ENCODE measurements around the gene CROCC2.
A peak's percentile ranks its signal among the peaks of the same experiment; 100 is the strongest.

Gene CROCC2

DNA sequence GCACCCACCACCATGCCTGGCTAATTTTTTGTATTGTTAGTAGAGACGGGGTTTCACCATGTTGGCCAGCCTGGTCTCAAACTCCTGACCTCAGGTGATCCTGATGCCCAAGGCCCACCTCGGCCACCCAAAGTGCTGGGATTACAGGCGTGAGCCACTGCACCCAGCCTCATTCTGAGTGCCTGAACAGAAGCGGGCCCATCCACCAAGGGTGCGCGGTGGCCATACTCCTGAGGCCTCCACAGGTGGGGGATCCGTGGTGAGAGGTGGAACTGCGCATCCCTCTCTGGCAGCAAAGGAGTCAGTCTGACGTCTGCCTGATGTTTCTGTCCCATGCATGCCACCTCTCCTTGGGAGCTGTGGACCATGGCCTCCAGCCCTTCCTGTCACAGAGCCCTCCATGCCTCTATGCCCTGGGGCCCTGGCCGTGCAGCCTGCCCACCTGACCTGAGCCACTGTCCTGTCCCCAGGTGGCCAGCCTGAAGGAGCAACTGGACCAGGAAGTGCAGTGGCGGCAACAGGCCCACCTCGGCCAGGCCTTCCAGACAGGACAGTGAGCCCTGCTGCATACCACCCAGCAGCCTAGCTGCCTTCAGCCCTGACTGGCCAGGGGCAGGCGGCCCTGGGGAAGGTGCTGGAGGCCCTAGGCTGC is 84.7 kb downstream of the CROCC2 start:
- Histone ChIP-seq H3K27ac (ENCODE audit: low read depth, low read length, severe bottlenecking) (no peak overlapping the region), H3K4me3 (ENCODE audit: extremely low read depth, insufficient read depth, low read length, poor library complexity, severe bottlenecking) (no peak overlapping the region), H3K36me3 (ENCODE audit: control insufficient read depth, insufficient read depth, low read length) (no peaks in the 10 kb centered on the region), H3K9me3 (ENCODE audit: control insufficient read depth, low read length) (no peaks in the 10 kb centered on the region), H3K4me1 (ENCODE audit: control insufficient read depth, insufficient read depth, low read length, poor library complexity, severe bottlenecking) (peaks cover 7% of the 10 kb centered on the region)
- 86 to 96% methylated on average over 13 of the region's 13 CpGs for WGBS, 2 experiments (ENCODE audit: insufficient coverage in 2 of 2)

DNA sequence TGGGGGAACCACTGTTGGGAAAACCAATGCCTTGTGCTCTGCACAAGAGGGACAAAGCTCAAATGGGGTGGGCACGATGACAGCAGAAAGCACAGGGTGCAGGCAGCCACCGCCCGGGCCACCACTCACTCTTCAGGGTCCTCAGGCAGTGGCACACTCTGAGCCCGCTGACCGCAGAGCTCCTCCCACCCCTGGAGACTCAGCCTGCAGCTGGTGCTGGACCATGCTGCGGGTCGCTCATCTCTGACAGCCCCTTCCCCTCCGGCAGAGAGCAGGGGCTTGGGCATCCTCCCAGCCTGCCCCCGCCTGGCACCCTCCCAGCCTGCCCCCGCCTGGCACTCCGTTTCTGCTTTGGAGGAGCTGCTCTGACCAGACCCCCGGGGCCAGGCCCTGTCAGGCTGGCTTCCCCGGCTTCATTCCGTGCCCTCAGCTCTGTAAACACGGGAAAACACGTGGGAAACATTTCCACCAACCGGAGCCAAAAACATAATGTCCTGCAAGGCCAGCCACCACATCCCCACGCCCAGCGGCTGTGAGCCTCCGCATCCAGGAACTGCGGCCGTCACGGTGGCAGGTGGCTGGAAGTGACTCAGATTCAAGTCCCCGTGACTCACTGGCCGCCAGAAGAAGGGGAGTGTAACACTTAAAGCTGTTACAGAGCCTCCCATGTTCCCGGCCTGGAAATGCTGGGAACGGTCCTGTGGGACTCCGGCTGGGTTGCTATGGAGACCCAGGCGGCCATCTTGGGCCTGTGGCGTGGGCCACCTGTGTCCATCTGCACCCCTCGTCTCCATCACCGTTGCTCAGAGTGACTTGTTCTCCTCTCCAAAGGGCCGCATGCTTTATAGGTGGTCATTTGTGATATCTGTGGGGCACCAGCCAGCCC is 85.5 kb downstream of the CROCC2 start:
- Histone ChIP-seq H3K4me1 (ENCODE audit: control insufficient read depth, insufficient read depth, low read length, poor library complexity, severe bottlenecking) (peaks cover 7% of the 10 kb centered on the region), H3K4me3 (ENCODE audit: extremely low read depth, insufficient read depth, low read length, poor library complexity, severe bottlenecking) (no peak overlapping the region), H3K36me3 (ENCODE audit: control insufficient read depth, insufficient read depth, low read length) (no peaks in the 10 kb centered on the region), H3K27ac (ENCODE audit: low read depth, low read length, severe bottlenecking) (peak overlapping the region; percentile 23), H3K9me3 (ENCODE audit: control insufficient read depth, low read length) (no peaks in the 10 kb centered on the region)
- 83% methylated on average over 26 to 28 of the region's 33 CpGs for WGBS, 2 experiments (ENCODE audit: insufficient coverage in 2 of 2)

DNA sequence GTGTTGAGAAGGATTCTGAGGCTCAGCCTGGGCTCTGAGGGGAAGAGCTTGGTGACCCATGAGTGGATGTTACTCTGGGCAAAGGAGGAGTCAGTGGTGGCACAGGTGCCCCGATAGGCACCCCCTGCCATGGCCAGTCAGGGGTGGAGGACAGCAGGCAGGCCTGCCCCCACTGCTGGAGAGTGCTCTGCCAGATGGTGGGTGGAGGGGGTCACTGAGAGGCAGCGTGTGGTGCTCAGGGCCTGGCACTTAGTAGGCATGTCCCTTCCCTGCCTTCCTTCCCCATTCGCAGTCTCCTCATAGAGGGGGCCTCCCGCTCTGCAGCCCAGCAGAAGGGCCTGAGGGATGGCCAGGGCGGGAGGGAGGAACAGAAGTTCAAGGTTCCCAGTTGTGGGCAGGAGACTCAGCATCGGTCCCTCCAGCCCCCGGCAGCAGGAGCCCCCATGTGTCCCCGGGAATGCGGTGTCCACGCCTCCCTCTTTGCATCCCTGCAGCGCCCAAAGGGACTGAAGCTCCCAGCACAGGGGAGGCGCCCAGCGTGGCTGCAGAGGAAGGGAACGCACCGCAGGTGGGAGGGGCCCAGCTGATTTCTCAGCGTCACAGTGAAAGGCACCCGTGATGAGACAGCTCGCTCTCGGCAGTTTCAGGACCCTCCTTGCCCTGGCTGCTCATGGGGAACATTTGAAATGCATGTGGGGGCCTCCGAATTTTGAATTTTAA is 86.6 kb downstream of the CROCC2 start:
- Histone ChIP-seq H3K27ac (ENCODE audit: low read depth, low read length, severe bottlenecking) (no peak overlapping the region), H3K9me3 (ENCODE audit: control insufficient read depth, low read length) (no peaks in the 10 kb centered on the region), H3K4me1 (ENCODE audit: control insufficient read depth, insufficient read depth, low read length, poor library complexity, severe bottlenecking) (peaks cover 7% of the 10 kb centered on the region), H3K36me3 (ENCODE audit: control insufficient read depth, insufficient read depth, low read length) (no peaks in the 10 kb centered on the region), H3K4me3 (ENCODE audit: extremely low read depth, insufficient read depth, low read length, poor library complexity, severe bottlenecking) (no peak overlapping the region)
- WGBS, 2 experiments (ENCODE audit: insufficient coverage in 2 of 2), result 83 to 94% methylated on average over 14 to 17 of the region's 20 CpGs

- Histone ChIP-seq H3K4me1 (ENCODE audit: control insufficient read depth, insufficient read depth, low read length, poor library complexity, severe bottlenecking) (peaks cover 7% of the 10 kb centered on the region), H3K9me3 (ENCODE audit: control insufficient read depth, low read length) (no peaks in the 10 kb centered on the region), H3K27ac (ENCODE audit: low read depth, low read length, severe bottlenecking) (no peak overlapping the region), H3K36me3 (ENCODE audit: control insufficient read depth, insufficient read depth, low read length) (no peaks in the 10 kb centered on the region), H3K4me3 (ENCODE audit: extremely low read depth, insufficient read depth, low read length, poor library complexity, severe bottlenecking) (no peak overlapping the region)
- WGBS, 2 experiments (ENCODE audit: insufficient coverage in 2 of 2), result 84 to 97% methylated on average over 17 of the region's 19 CpGs
These were observed 87.5 kb downstream of the CROCC2 start for GRCh38 chr2:240993446-240994170.

DNA sequence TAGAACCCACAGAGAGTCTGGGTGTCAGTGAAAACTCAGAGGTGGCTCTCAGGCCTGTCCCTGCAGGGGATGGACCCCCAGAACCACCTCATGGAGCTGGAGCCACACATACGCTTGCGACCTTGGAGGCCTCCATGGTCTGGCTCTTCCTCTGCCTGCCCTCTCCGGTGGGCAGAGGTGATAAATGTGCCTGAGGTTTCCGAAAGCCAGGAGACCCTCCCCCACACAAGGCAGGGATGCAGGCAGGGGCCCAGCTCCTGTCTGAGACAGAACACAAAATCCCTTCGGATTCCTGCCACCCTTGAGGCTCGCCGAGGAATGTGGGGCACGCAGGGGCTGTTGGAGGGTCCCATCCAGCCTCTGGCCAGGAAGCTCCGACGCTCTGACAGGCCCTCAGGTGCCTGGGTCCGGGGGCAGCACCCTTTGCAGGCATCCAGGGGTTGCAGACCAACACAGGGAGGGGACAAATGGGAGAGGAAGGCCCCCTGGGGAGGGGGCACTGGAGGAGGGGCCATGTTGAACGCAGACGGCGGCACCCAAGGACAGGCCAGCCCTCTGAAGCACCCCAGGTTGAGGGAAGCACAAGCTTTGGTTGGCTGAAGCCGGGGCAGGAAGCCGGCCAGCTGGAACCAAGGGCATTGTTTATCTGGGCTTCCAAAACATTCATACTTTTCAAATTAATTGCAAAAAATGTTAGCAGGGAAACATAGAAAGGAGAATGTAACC is 88.2 kb downstream of the CROCC2 start:
- 72 to 74% methylated on average over 6 to 14 of the region's 16 CpGs for WGBS, 2 experiments (ENCODE audit: insufficient coverage in 2 of 2)
- H3K4me3 ChIP-seq (ENCODE audit: extremely low read depth, insufficient read depth, low read length, poor library complexity, severe bottlenecking), result no peak overlapping the region
- no peaks in the 10 kb centered on the region for H3K36me3 ChIP-seq (ENCODE audit: control insufficient read depth, insufficient read depth, low read length)
- H3K9me3 ChIP-seq (ENCODE audit: control insufficient read depth, low read length), result no peaks in the 10 kb centered on the region
- no peak overlapping the region for H3K27ac ChIP-seq (ENCODE audit: low read depth, low read length, severe bottlenecking)
- H3K4me1 ChIP-seq (ENCODE audit: control insufficient read depth, insufficient read depth, low read length, poor library complexity, severe bottlenecking), result peaks cover 7% of the 10 kb centered on the region

GRCh38 chr2:240995041-240996021 is 89.2 kb downstream of the CROCC2 start:
- no peak overlapping the region for H3K4me3 ChIP-seq (ENCODE audit: extremely low read depth, insufficient read depth, low read length, poor library complexity, severe bottlenecking)
- no peaks in the 10 kb centered on the region for H3K36me3 ChIP-seq (ENCODE audit: control insufficient read depth, insufficient read depth, low read length)
- no peak overlapping the region for H3K27ac ChIP-seq (ENCODE audit: low read depth, low read length, severe bottlenecking)
- H3K9me3 ChIP-seq (ENCODE audit: control insufficient read depth, low read length), result no peaks in the 10 kb centered on the region
- WGBS, 2 experiments (ENCODE audit: insufficient coverage in 2 of 2), result 89 to 90% methylated on average over 15 to 17 of the region's 24 CpGs
- H3K4me1 ChIP-seq (ENCODE audit: control insufficient read depth, insufficient read depth, low read length, poor library complexity, severe bottlenecking), result peaks cover 7% of the 10 kb centered on the region

GRCh38 chr2:240996161-240996833 is 90.2 kb downstream of the CROCC2 start:
- WGBS, 2 experiments (ENCODE audit: insufficient coverage in 2 of 2), result 82 to 86% methylated on average over 14 to 17 of the region's 19 CpGs

GRCh38 chr2:240996834-240997140 is 90.7 kb downstream of the CROCC2 start:
- H3K4me3 ChIP-seq (ENCODE audit: extremely low read depth, insufficient read depth, low read length, poor library complexity, severe bottlenecking), result no peak overlapping the region
- no peak overlapping the region for H3K27ac ChIP-seq (ENCODE audit: low read depth, low read length, severe bottlenecking)
- peaks cover under 1% of the 10 kb centered on the region for H3K4me1 ChIP-seq (ENCODE audit: control insufficient read depth, insufficient read depth, low read length, poor library complexity, severe bottlenecking)
- H3K9me3 ChIP-seq (ENCODE audit: control insufficient read depth, low read length), result no peaks in the 10 kb centered on the region
- WGBS, 2 experiments (ENCODE audit: insufficient coverage in 2 of 2), result 86 to 87% methylated on average over 13 of the region's 13 CpGs
- no peaks in the 10 kb centered on the region for H3K36me3 ChIP-seq (ENCODE audit: control insufficient read depth, insufficient read depth, low read length)

More at GRCh38 chr2:240996161-240996833, 90.2 kb downstream of the CROCC2 start:
- H3K36me3 ChIP-seq (ENCODE audit: control insufficient read depth, insufficient read depth, low read length), result no peaks in the 10 kb centered on the region
- peaks cover 5% of the 10 kb centered on the region for H3K4me1 ChIP-seq (ENCODE audit: control insufficient read depth, insufficient read depth, low read length, poor library complexity, severe bottlenecking)
- no peak overlapping the region for H3K27ac ChIP-seq (ENCODE audit: low read depth, low read length, severe bottlenecking)
- no peak overlapping the region for H3K4me3 ChIP-seq (ENCODE audit: extremely low read depth, insufficient read depth, low read length, poor library complexity, severe bottlenecking)
- no peaks in the 10 kb centered on the region for H3K9me3 ChIP-seq (ENCODE audit: control insufficient read depth, low read length)

All from mesodermal cell (in vitro differentiated cells).